HEK293 (cell line): Measurements from ENCODE around the gene RHOF.

Source experiments
- KLF10 ChIP-seq: fragments of 450-650 bp; IDR thresholded peaks from 2 replicates; pipeline ENCODE4 v1.5.1; 2018; ENCODE audit warnings: missing biosample characterization, mild to moderate bottlenecking, missing genetic modification characterization
- MZF1 ChIP-seq: fragments of 450-650 bp; formaldehyde crosslinking; IDR thresholded peaks from 2 replicates; pipeline ENCODE4 v1.5.1; 2017; ENCODE audit warnings: missing biosample characterization, missing genetic modification characterization, borderline replicate concordance
- OVOL3 ChIP-seq: fragments of 450-650 bp; formaldehyde crosslinking; IDR thresholded peaks from 2 replicates; pipeline ENCODE4 v1.5.1; 2016; ENCODE audit warnings: missing biosample characterization, missing genetic modification characterization
- PRDM4 ChIP-seq: fragments of 450-650 bp; formaldehyde crosslinking; IDR thresholded peaks from 2 replicates; pipeline ENCODE4 v1.5.1; 2017; ENCODE audit warnings: missing biosample characterization, missing genetic modification characterization
- SP7 ChIP-seq: fragments of 450-650 bp; formaldehyde crosslinking; IDR thresholded peaks from 2 replicates; pipeline ENCODE4 v1.5.1; 2016; ENCODE audit warnings: missing biosample characterization, missing genetic modification characterization
- TSHZ1 ChIP-seq: fragments of 450-650 bp; formaldehyde crosslinking; IDR thresholded peaks from 2 replicates; pipeline ENCODE4 v1.5.1; 2016; ENCODE audit warnings: missing biosample characterization, missing genetic modification characterization, borderline replicate concordance
- YY1 ChIP-seq: fragments of 450-650 bp; formaldehyde crosslinking; IDR thresholded peaks from 2 replicates; pipeline ENCODE4 v1.5.1; 2018; ENCODE audit warnings: missing biosample characterization, missing genetic modification characterization
- ZBTB10 ChIP-seq: fragments of 450-650 bp; formaldehyde crosslinking; IDR thresholded peaks from 2 replicates; pipeline ENCODE4 v1.5.1; 2016; ENCODE audit warnings: missing biosample characterization, missing genetic modification characterization
- ZNF138 ChIP-seq: fragments of 450-650 bp; formaldehyde crosslinking; IDR thresholded peaks from 2 replicates; pipeline ENCODE4 v1.5.1; 2016; ENCODE audit warnings: missing biosample characterization, missing genetic modification characterization, borderline replicate concordance
- ZNF24 ChIP-seq: fragments of 450-650 bp; formaldehyde crosslinking; IDR thresholded peaks from 2 replicates; pipeline ENCODE4 v1.5.1; 2016; ENCODE audit warnings: missing biosample characterization, missing genetic modification characterization
- ZNF26 ChIP-seq: fragments of 450-650 bp; formaldehyde crosslinking; IDR thresholded peaks from 2 replicates; pipeline ENCODE4 v1.5.1; 2016; ENCODE audit warnings: missing biosample characterization, missing genetic modification characterization
- ZNF292 ChIP-seq: fragments of 450-650 bp; formaldehyde crosslinking; IDR thresholded peaks from 2 replicates; pipeline ENCODE4 v1.5.1; 2016; ENCODE audit warnings: low read depth, missing biosample characterization, missing genetic modification characterization, borderline replicate concordance
- ZNF488 ChIP-seq: fragments of 450-650 bp; formaldehyde crosslinking; IDR thresholded peaks from 2 replicates; pipeline ENCODE4 v1.5.1; 2016; ENCODE audit warnings: missing biosample characterization, missing genetic modification characterization
- ZNF510 ChIP-seq: fragments of 450-650 bp; formaldehyde crosslinking; IDR thresholded peaks from 2 replicates; pipeline ENCODE4 v1.5.1; 2018; ENCODE audit warnings: mild to moderate bottlenecking, missing genetic modification characterization, missing biosample characterization; ENCODE audit not compliant: insufficient replicate concordance
- ZNF600 ChIP-seq: fragments of 450-650 bp; formaldehyde crosslinking; IDR thresholded peaks from 2 replicates; pipeline ENCODE4 v1.5.1; 2016; ENCODE audit warnings: missing biosample characterization, missing genetic modification characterization
- ZNF623 ChIP-seq: fragments of 450-650 bp; formaldehyde crosslinking; IDR thresholded peaks from 2 replicates; pipeline ENCODE4 v1.5.1; 2016; ENCODE audit warnings: missing biosample characterization, missing genetic modification characterization
- ZNF658 ChIP-seq: fragments of 450-650 bp; formaldehyde crosslinking; IDR thresholded peaks from 2 replicates; pipeline ENCODE4; 2016; ENCODE audit warnings: missing biosample characterization, missing genetic modification characterization
- ZNF692 ChIP-seq: fragments of 450-650 bp; formaldehyde crosslinking; IDR thresholded peaks from 2 replicates; pipeline ENCODE4 v1.5.1; 2016; ENCODE audit warnings: missing biosample characterization, missing genetic modification characterization
- ZNF768 ChIP-seq: fragments of 450-650 bp; formaldehyde crosslinking; IDR thresholded peaks from 2 replicates; pipeline ENCODE4 v1.5.1; 2018; ENCODE audit warnings: missing biosample characterization, mild to moderate bottlenecking, missing genetic modification characterization
- ZNF837 ChIP-seq: fragments of 450-650 bp; formaldehyde crosslinking; IDR thresholded peaks from 2 replicates; pipeline ENCODE4 v1.5.1; 2016; ENCODE audit warnings: missing biosample characterization, missing genetic modification characterization
- ZSCAN16 ChIP-seq: fragments of 450-650 bp; formaldehyde crosslinking; IDR thresholded peaks from 2 replicates; pipeline ENCODE4 v1.5.1; 2016; ENCODE audit warnings: missing biosample characterization, missing genetic modification characterization

The RHOF gene

GRCh38 chr12:121812320-121812871, 18.9 kb upstream of the RHOF start (continued):
- TF ChIP-seq ZNF623 (tag by site-specific recombination) (no peak), ZNF692 (peak; percentile 39; the same call in 1 of the 2 replicates), ZNF658 (tag by site-specific recombination) (no peak), ZNF488 (tag by site-specific recombination) (no peak), ZBTB10 (tag by site-specific recombination) (peak; percentile 79), ZNF138 (tag by site-specific recombination) (no peak), YY1 (tag by site-specific recombination) (no peak), ZNF292 (tag by site-specific recombination) (no peak), ZSCAN16 (no peak), OVOL3 (tag by site-specific recombination) (no peak), ZNF24 (tag by site-specific recombination) (peak; percentile 89), KLF10 (tag by site-specific recombination) (0 out of 2 replicates have a peak, but pooled peaks have one; percentile 50), ZNF837 (no peak), MZF1 (tag by site-specific recombination) (0 out of 2 replicates have a peak, but pooled peaks have one; percentile 23), ZNF510 (tag by site-specific recombination) (no peak), ZNF600 (tag by site-specific recombination) (no peak), ZNF768 (tag by site-specific recombination) (peak; percentile 74; the same call in 1 of the 2 replicates), TSHZ1 (no peak), PRDM4 (0 out of 2 replicates have a peak, but pooled peaks have one; percentile 15), SP7 (tag by site-specific recombination) (0 out of 2 replicates have a peak, but pooled peaks have one; percentile 14), ZNF26 (tag by site-specific recombination) (no peak)
